Gastroesophageal sphincter (tissue), 3 donors: ENCODE data around the gene TTC33.
"Not testable (repeated sequence)": the region's sequence is repeated elsewhere in the genome, so short reads cannot be mapped to it uniquely, and the experiment has no call there.

Experiments
- CTCF ChIP-seq, 4 experiments: fragments of 200-600 bp in 2 of 4; fragments of 450-650 bp in 2 of 4; sonication (generic) in 1 of 4; IDR thresholded peaks; one replicate each; pipeline ENCODE4 v1.5.1; 2017 to 2019; ENCODE audit warnings: antibody characterized with exemption in 4 of 4, mild to moderate bottlenecking in 2 of 4, moderate library complexity in 2 of 4
- EP300 ChIP-seq: sonication (generic); formaldehyde crosslinking; IDR thresholded peaks from one replicate; pipeline ENCODE4 v1.6.1; 2017; ENCODE audit warnings: antibody characterized with exemption, mild to moderate bottlenecking
- POLR2AphosphoS5 ChIP-seq: sonication (generic); formaldehyde crosslinking; IDR thresholded peaks from one replicate; pipeline ENCODE4 v1.6.1; 2017; ENCODE audit warnings: antibody characterized with exemption

- TF ChIP-seq CTCF (IDR thresholded peaks at IDR 0.05); EP300; POLR2AphosphoS5: not testable (repeated sequence)
These were observed 99.7 kb downstream of the TTC33 start for GRCh38 chr5:40656091-40656490.
